ENCODE measurements around the gene VIPAS39.

VIPAS39 gene

GRCh38 chr14:77502109-77502782 is 44.8 kb upstream of the VIPAS39 start:
- TF ChIP-seq EZH2 (optimal IDR thresholded peaks at IDR 0.05; ENCODE audit: low read depth, low read length) (no peak), CTCF (IDR thresholded peaks at IDR 0.05; ENCODE audit: low read length) (no peak), EZH2phosphoT487 (IDR thresholded peaks at IDR 0.05; ENCODE audit: low read length) (no peak)
- Histone ChIP-seq H3K27ac (ENCODE audit: low read length) (no peak overlapping the region), H4K20me1 (ENCODE audit: insufficient read depth, low read length) (no peaks in the 10 kb centered on the region), H3F3A (ENCODE audit: insufficient read depth, low read length) (no peaks in the 10 kb centered on the region), H3K9me2 (replicated peaks; ENCODE audit: insufficient read depth, low read length) (no peaks in the 10 kb centered on the region), H3K27me3 (replicated peaks; ENCODE audit: insufficient read depth, low read length) (peaks cover 5% of the 10 kb centered on the region; the same call in 1 of the 2 replicates), H3K4me3 (ENCODE audit: low read length) (no peak overlapping the region), H3K9me3 (replicated peaks; ENCODE audit: insufficient read depth, low read length) (no peaks in the 10 kb centered on the region), H3K79me2 (ENCODE audit: low read length) (no peaks in the 10 kb centered on the region), H3K4me2 (ENCODE audit: low read depth, low read length) (no peak overlapping the region), H3K36me3 (replicated peaks; ENCODE audit: insufficient read depth, low read length) (no peaks in the 10 kb centered on the region), H3K4me1 (ENCODE audit: low read length) (no peaks in the 10 kb centered on the region), H2AFZ (ENCODE audit: low read length) (no peak overlapping the region), H3K9ac (ENCODE audit: low read length) (no peak overlapping the region)
- DNase-seq: no peak

GRCh38 chr14:77498984-77499527 is 41.7 kb upstream of the VIPAS39 start:
- Histone ChIP-seq H2AFZ (ENCODE audit: low read length) (0 out of 2 replicates have a peak overlapping the region, but pooled peaks have one; percentile 23), H3F3A (ENCODE audit: insufficient read depth, low read length) (no peaks in the 10 kb centered on the region), H3K27ac (ENCODE audit: low read length) (no peak overlapping the region), H3K79me2 (ENCODE audit: low read length) (no peaks in the 10 kb centered on the region), H3K36me3 (replicated peaks; ENCODE audit: insufficient read depth, low read length) (no peaks in the 10 kb centered on the region), H3K27me3 (replicated peaks; ENCODE audit: insufficient read depth, low read length) (peaks cover 5% of the 10 kb centered on the region; the same call in 1 of the 2 replicates), H3K4me3 (ENCODE audit: low read length) (peak overlapping the region; percentile 52; the same call in 1 of the 2 replicates), H3K4me2 (ENCODE audit: low read depth, low read length) (peak overlapping the region; percentile 34; the same call in 1 of the 2 replicates), H4K20me1 (ENCODE audit: insufficient read depth, low read length) (no peaks in the 10 kb centered on the region), H3K4me1 (ENCODE audit: low read length) (no peaks in the 10 kb centered on the region), H3K9ac (ENCODE audit: low read length) (no peak overlapping the region), H3K9me3 (replicated peaks; ENCODE audit: insufficient read depth, low read length) (no peaks in the 10 kb centered on the region), H3K9me2 (replicated peaks; ENCODE audit: insufficient read depth, low read length) (no peaks in the 10 kb centered on the region)
- TF ChIP-seq EZH2 (optimal IDR thresholded peaks at IDR 0.05; ENCODE audit: low read depth, low read length) (no peak), CTCF (IDR thresholded peaks at IDR 0.05; ENCODE audit: low read length) (no peak), EZH2phosphoT487 (IDR thresholded peaks at IDR 0.05; ENCODE audit: low read length) (no peak)
- no peak for DNase-seq

GRCh38 chr14:77498120-77498979 is 40.9 kb upstream of the VIPAS39 start, which contains the start of gene ISM2:
Gene ISM2 (minus strand): TSS chr14:77498816. CDS start chr14:77498793, 23 bp downstream.
- Histone ChIP-seq H3K4me3 (ENCODE audit: low read length) (peak within 1 kb of the TSS; percentile 52), H3K9ac (ENCODE audit: low read length) (no peak within 1 kb of the TSS), H2AFZ (ENCODE audit: low read length) (0 out of 2 replicates have a peak within 1 kb of the TSS, but pooled peaks have one; percentile 23)

More at GRCh38 chr14:77498120-77498979, 40.9 kb upstream of the VIPAS39 start, which contains the start of gene ISM2:
- no peaks in the 10 kb centered on the region for H3F3A ChIP-seq (ENCODE audit: insufficient read depth, low read length)
- no peaks in the 10 kb centered on the region for H3K36me3 ChIP-seq (replicated peaks; ENCODE audit: insufficient read depth, low read length)
- H3K27me3 ChIP-seq (replicated peaks; ENCODE audit: insufficient read depth, low read length): peaks cover 5% of the 10 kb centered on the region; the same call in 1 of the 2 replicates
- peak; percentile 16 for DNase-seq
- H3K4me1 ChIP-seq (ENCODE audit: low read length): no peaks in the 10 kb centered on the region
- H3K9me3 ChIP-seq (replicated peaks; ENCODE audit: insufficient read depth, low read length): no peaks in the 10 kb centered on the region
- peak within 1 kb of the TSS; percentile 84 for H3K4me2 ChIP-seq (ENCODE audit: low read depth, low read length)
- H4K20me1 ChIP-seq (ENCODE audit: insufficient read depth, low read length): no peaks in the 10 kb centered on the region
- no peak within 1 kb of the TSS for H3K27ac ChIP-seq (ENCODE audit: low read length)
- no peaks in the 10 kb centered on the region for H3K79me2 ChIP-seq (ENCODE audit: low read length)
- no peaks in the 10 kb centered on the region for H3K9me2 ChIP-seq (replicated peaks; ENCODE audit: insufficient read depth, low read length)
- TF ChIP-seq EZH2 (optimal IDR thresholded peaks at IDR 0.05; ENCODE audit: low read depth, low read length) (no peak), CTCF (IDR thresholded peaks at IDR 0.05; ENCODE audit: low read length) (no peak)

All from MM.1S (cell line).